Renal cortical epithelial cell (primary cell): ENCODE data around the gene CNIH1. TPM values are rescaled to one million over a fixed set of nuclear protein-coding genes. Genes with fewer than 3 reads are reported as not detected.

Experiments
- DNase-seq: peaks from one replicate; pipeline ENCODE4 v3.0.0-alpha.2; 2011; ENCODE audit warnings: low read depth
- total RNA-seq: library from RNA; depleted of rRNA; stranded (reverse); fragments of >200 nt; gene quantifications from 2 replicates; pipeline ENCODE4 v1.2.3, GENCODE V29; 2014

CNIH1 gene
- 171 and 203 TPM in 2 replicates for total RNA-seq

- DNase-seq, result peak; percentile 67
Observed at GRCh38 chr14:54440873-54441868, at the start of gene CNIH1. Gene CNIH1, minus strand, starts transcription at chr14:54441374. Its CDS starts 47 bp downstream, at chr14:54441327.

GRCh38 chr14:54490445-54491175 is 49.4 kb upstream of the CNIH1 start:
- no peak for DNase-seq

- no peak for DNase-seq
Observed at GRCh38 chr14:54489731-54490444, 48.7 kb upstream of the CNIH1 start.

- DNase-seq, result no peak
Observed at GRCh38 chr14:54489318-54489683, 48.1 kb upstream of the CNIH1 start.

- DNase-seq, result peak; percentile 79
Observed at GRCh38 chr14:54488646-54489317, 47.6 kb upstream of the CNIH1 start, which contains the start of gene GMFB. Gene GMFB, minus strand, starts transcription at chr14:54488980. Its CDS starts 53 bp downstream, at chr14:54488927.

GRCh38 chr14:54488318-54488645 is 47.1 kb upstream of the CNIH1 start:
- no peak for DNase-seq

GRCh38 chr14:54487771-54488170 is 46.6 kb upstream of the CNIH1 start:
- DNase-seq, result peak; percentile 75

GRCh38 chr14:54486685-54487084 is 45.5 kb upstream of the CNIH1 start:
- DNase-seq, result no peak

- peak; percentile 30 for DNase-seq
Observed at GRCh38 chr14:54483846-54484245, 42.7 kb upstream of the CNIH1 start.

GRCh38 chr14:54483073-54483745 is 42.0 kb upstream of the CNIH1 start:
- DNase-seq, result no peak

GRCh38 chr14:54481695-54482094 is 40.5 kb upstream of the CNIH1 start:
- no peak for DNase-seq

GRCh38 chr14:54480830-54481562 is 39.8 kb upstream of the CNIH1 start:
- DNase-seq, result no peak

GRCh38 chr14:54478636-54479215 is 37.6 kb upstream of the CNIH1 start:
- peak; percentile 43 for DNase-seq

GRCh38 chr14:54475911-54476310 is 34.7 kb upstream of the CNIH1 start:
- DNase-seq, result no peak

- no peak for DNase-seq
Observed at GRCh38 chr14:54475187-54475899, 34.2 kb upstream of the CNIH1 start.

GRCh38 chr14:54474232-54474793 is 33.1 kb upstream of the CNIH1 start:
- peak; percentile 32 for DNase-seq

- no peak for DNase-seq
Observed at GRCh38 chr14:54472315-54472714, 31.1 kb upstream of the CNIH1 start.

GRCh38 chr14:54471641-54472040 is 30.5 kb upstream of the CNIH1 start:
- DNase-seq, result no peak

- DNase-seq, result peak; percentile 31
Observed at GRCh38 chr14:54470701-54471100, 29.5 kb upstream of the CNIH1 start.
